GM10266 (cell line): ENCODE measurements around the gene RAMP3.
"Not testable (repeated sequence)": the region's sequence is repeated elsewhere in the genome, so short reads cannot be mapped to it uniquely, and the experiment has no call there.

Source experiments
- DNase-seq: peaks from one replicate; pipeline ENCODE4 v3.0.0; 2012; ENCODE audit errors: extremely low spot score
- CTCF ChIP-seq: IDR thresholded peaks from 2 replicates; pipeline ENCODE4 v1.5.1; 2012; ENCODE audit warnings: mild to moderate bottlenecking, low read depth; ENCODE audit not compliant: control insufficient read depth, insufficient read depth; ENCODE audit errors: missing control alignments

The RAMP3 gene

GRCh38 chr7:45153233-45153632 is 4.4 kb upstream of the RAMP3 start:
- no peak for TF ChIP-seq CTCF
- DNase-seq: no peak

DNA sequence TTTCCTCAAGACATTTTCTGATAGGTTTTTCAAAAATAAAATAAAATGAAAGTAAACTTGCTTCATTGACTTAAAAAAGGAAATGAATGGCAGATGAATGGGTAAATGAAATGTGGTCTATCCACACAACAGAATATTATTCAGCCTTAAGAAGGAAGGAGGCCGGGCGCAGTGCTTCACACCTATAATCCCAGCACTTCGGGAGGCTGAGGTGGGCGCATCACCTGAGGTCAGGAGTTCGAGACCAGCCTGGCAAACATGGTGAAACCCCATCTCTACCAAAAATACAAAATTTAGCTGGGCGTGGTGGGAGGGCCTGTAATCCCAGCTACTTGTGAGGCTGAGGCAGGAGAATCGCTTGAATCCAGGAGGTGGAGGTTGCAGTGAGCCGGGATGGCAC is 3.7 kb upstream of the RAMP3 start:
- not testable (repeated sequence) for DNase-seq

- DNase-seq: no peak
- TF ChIP-seq CTCF: no peak
These were observed 2.2 kb upstream of the RAMP3 start for GRCh38 chr7:45155357-45155900.

DNA sequence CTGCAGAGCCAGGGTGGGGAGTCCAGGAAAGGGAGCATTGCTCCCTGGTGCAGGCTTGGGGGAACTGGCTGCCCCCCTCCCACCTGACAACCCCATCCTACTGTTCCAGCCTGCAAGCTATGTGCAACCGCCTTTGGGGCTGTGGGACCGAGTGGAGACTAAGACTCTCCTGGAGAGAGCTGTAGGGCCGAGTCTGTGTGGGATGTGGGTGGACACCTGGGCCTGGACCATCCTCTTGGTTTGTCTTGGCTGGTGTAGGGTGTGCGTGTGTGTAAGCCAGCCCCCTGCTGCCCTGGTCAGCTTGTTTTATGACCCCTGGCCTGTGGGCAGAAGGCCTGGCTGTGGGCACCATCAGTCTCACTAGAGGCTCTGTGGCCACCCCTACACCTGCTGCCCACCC is 1.6 kb upstream of the RAMP3 start:
- DNase-seq: no peak
- TF ChIP-seq CTCF: no peak

DNA sequence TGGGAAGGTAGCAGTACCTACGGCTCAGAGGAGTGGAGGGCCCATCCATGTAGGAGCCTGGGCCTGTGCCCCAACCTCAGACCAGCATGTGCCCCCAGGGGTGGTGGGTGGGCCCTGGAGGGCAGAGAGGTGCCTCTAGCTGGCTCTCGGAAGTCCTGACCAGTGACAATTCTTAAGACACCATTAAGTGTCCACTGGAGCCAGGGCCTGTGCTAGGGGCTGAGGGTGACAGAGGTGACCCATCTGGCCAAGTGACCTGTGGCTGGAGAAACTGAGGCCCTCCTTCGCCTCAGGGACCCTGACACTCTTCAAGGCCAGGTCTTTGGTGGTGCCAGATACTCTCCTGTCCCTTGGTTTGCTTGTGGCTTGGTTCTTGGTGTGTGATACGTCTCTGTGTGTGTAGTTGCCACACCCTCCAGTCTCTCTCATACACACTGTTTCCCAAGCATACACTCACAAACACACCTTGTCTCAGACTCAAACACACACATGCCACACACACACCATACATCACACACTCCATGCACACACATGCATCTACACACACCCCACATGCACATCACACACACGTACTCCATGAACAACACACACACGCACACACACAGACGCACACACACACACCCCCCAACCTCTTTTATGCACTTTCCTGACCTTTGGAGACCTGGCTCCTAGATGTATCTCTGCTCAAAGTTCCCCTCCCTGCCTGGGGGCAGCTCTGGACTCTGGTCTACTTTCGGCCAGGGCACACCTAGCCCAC is 897 bp upstream of the RAMP3 start:
- no peak for TF ChIP-seq CTCF

GRCh38 chr7:45157286-45157652 is 322 bp upstream of the RAMP3 start:
- DNase-seq: no peak

More for the DNA sequence above, 897 bp upstream of the RAMP3 start:
- DNase-seq: no peak

DNA sequence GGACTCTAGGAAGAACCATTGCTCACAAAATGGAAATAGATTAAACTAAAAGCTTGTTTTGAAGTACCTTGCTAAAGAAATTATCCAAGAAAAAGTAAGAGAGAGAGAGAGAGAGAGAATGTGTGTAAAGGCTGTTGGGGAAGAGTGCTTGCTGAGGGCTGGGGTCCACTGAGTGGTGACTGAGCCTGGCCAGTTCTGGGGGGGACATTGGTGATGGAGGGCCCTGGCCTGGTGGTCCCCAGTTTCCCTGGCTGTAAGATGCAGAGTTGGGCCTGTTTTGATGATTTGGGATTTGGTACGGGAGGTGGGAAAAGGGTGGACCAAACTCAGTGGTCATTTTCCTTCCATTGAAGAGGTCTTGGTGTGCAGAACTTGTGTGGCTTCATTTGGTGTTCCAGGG is 880 bp downstream of the RAMP3 start:
- DNase-seq: no peak
- TF ChIP-seq CTCF: no peak

More at GRCh38 chr7:45157286-45157652, 322 bp upstream of the RAMP3 start:
- no peak for TF ChIP-seq CTCF
